ENCODE measurements around the gene CCDC80. TPM values are rescaled to one million over a fixed set of nuclear protein-coding genes. Genes with fewer than 3 reads are reported as not detected.

Gene CCDC80
- total RNA-seq, 2 experiments from 2014 or later: 0.59 to 0.63 TPM

DNA sequence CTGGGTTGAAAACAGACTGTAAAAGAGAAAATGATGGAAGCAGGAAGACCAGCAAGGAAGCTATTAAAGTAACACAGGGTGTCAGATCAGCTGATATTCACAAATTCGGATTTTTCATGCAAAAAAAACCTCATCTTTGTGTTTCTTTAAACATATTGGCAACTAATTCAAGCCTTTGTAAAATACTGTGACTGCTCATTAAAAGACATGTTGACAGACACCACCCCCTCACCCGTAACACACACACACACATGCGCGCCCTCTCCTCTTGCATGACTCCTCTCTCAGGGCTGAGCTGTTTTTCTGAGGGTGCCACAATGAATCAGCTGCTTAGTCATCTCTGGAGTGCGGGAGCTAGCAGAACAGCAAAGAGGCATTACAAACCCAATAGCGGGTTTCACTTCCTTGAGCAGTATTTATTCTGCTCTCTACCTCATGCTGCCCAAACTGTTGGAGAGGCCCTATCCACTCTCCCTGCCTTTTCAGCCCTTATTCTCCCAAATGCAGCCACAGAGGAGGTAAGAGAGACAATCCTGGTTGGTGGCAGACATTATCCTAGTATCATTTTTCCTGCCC, 35.8 kb upstream of the CCDC80 start:
- Histone ChIP-seq H3K79me2 (ENCODE audit: insufficient read depth, low read depth, low read length) (no peaks in the 10 kb centered on the region), H4K20me1 (ENCODE audit: insufficient read depth, low read length) (no peaks in the 10 kb centered on the region), H2AFZ (ENCODE audit: low read length) (peak overlapping the region; percentile 67; the same call in 1 of the 2 replicates), H3K36me3 (ENCODE audit: insufficient read depth, low read length) (no peaks in the 10 kb centered on the region), H3K27ac (ENCODE audit: low read depth, low read length, poor library complexity, severe bottlenecking) (no peak overlapping the region), H3K9me2 (ENCODE audit: insufficient read depth, low read length) (no peaks in the 10 kb centered on the region), H3K4me2 (ENCODE audit: low read length) (peak overlapping the region; percentile 43; the same call in 1 of the 2 replicates), H3K4me3 (ENCODE audit: low read depth, low read length, poor library complexity, severe bottlenecking) (no peak overlapping the region), H3K4me1 (ENCODE audit: insufficient read depth, low read length, poor library complexity, severe bottlenecking) (peaks cover 11% of the 10 kb centered on the region), H3K9me3 (ENCODE audit: low read length) (no peaks in the 10 kb centered on the region)
- peak; percentile 49 for DNase-seq (ENCODE audit: low spot score)
- POLR2A ChIA-PET: no interaction called here
- intact Hi-C loops (cut with micrococcal nuclease; ENCODE audit: unreplicated experiment): no loop called here
- BruUV-seq (replicated peaks): no TSS peak
- no peak for TF ChIP-seq EZH2phosphoT487 (IDR thresholded peaks at IDR 0.05; ENCODE audit: borderline replicate concordance, low read depth, low read length)
- TF ChIP-seq, protein P1, sequence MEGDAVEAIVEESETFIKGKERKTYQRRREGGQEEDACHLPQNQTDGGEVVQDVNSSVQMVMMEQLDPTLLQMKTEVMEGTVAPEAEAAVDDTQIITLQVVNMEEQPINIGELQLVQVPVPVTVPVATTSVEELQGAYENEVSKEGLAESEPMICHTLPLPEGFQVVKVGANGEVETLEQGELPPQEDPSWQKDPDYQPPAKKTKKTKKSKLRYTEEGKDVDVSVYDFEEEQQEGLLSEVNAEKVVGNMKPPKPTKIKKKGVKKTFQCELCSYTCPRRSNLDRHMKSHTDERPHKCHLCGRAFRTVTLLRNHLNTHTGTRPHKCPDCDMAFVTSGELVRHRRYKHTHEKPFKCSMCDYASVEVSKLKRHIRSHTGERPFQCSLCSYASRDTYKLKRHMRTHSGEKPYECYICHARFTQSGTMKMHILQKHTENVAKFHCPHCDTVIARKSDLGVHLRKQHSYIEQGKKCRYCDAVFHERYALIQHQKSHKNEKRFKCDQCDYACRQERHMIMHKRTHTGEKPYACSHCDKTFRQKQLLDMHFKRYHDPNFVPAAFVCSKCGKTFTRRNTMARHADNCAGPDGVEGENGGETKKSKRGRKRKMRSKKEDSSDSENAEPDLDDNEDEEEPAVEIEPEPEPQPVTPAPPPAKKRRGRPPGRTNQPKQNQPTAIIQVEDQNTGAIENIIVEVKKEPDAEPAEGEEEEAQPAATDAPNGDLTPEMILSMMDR (conservative IDR thresholded peaks at IDR 0.05; ENCODE audit: low read length): no peak
- CTCF ChIA-PET (ENCODE audit: unreplicated experiment): no interaction called here

DNA sequence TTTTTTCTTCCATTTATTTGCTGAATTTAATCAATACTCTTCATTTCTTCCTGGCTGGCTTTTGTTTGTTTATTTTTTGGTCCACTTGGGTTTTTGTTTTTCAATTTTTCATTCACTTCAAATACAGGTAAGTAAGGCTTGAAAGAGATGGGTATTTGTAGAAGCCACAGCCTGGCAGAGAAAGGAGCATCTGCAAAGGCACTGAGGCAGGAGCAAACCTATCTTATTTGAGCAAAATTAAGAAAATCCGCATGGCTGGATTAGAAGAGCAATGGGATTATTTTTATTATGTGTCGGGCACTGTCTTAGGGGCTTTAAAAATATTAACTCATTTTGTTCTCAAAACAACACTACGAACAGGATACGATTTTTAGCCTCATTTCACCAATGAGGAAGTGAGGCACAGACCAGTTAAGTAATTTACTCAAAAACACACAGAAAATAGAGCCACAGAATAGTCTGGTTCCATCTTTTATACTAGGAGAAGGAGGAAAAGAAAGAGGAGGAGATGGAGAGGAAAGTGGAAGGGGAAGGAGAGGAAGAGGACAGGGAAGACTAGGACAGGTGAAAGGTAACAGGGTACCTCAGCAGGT, 35.1 kb upstream of the CCDC80 start:
- no peak overlapping the region for H3K27ac ChIP-seq (ENCODE audit: low read depth, low read length, poor library complexity, severe bottlenecking)
- H4K20me1 ChIP-seq (ENCODE audit: insufficient read depth, low read length): no peaks in the 10 kb centered on the region
- CTCF ChIA-PET (ENCODE audit: unreplicated experiment): no interaction called here
- H3K79me2 ChIP-seq (ENCODE audit: insufficient read depth, low read depth, low read length): no peaks in the 10 kb centered on the region
- intact Hi-C loops (cut with micrococcal nuclease; ENCODE audit: unreplicated experiment): no loop called here
- POLR2A ChIA-PET: no interaction called here
- no peaks in the 10 kb centered on the region for H3K36me3 ChIP-seq (ENCODE audit: insufficient read depth, low read length)
- peak overlapping the region; percentile 43; the same call in 1 of the 2 replicates for H3K4me2 ChIP-seq (ENCODE audit: low read length)
- H2AFZ ChIP-seq (ENCODE audit: low read length): peak overlapping the region; percentile 67; the same call in 1 of the 2 replicates
- no TSS peak for BruUV-seq (replicated peaks)
- DNase-seq (ENCODE audit: low spot score): no peak
- TF ChIP-seq EZH2phosphoT487 (IDR thresholded peaks at IDR 0.05; ENCODE audit: borderline replicate concordance, low read depth, low read length): no peak
- TF ChIP-seq, protein P1 (conservative IDR thresholded peaks at IDR 0.05; ENCODE audit: low read length): no peak
- H3K4me1 ChIP-seq (ENCODE audit: insufficient read depth, low read length, poor library complexity, severe bottlenecking): peaks cover 11% of the 10 kb centered on the region
- no peak overlapping the region for H3K4me3 ChIP-seq (ENCODE audit: low read depth, low read length, poor library complexity, severe bottlenecking)
- no peaks in the 10 kb centered on the region for H3K9me2 ChIP-seq (ENCODE audit: insufficient read depth, low read length)
- H3K9me3 ChIP-seq (ENCODE audit: low read length): no peaks in the 10 kb centered on the region

DNA sequence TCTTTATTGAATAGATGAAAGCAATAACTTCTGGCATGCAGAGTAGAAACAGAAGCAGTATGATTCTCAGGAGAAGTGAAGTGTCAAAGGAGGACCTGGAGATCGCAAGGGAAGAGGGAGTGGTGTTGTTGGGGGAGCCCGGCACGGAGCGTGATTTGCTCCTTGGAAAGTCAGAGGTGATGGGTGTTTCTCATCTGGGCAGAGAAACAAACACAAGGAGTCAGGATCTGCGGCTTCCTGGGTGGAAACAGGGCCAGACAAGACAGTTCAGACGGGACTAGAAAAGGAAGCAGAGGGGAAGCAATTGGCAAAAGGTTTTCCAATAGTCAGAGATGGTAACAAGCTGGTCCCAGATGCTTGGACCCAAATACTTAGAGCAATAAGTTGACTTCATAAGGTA, 34.4 kb upstream of the CCDC80 start:
- CTCF ChIA-PET (ENCODE audit: unreplicated experiment): no interaction called here
- Histone ChIP-seq H3K4me3 (ENCODE audit: low read depth, low read length, poor library complexity, severe bottlenecking) (no peak overlapping the region), H3K79me2 (ENCODE audit: insufficient read depth, low read depth, low read length) (no peaks in the 10 kb centered on the region), H3K4me2 (ENCODE audit: low read length) (no peak overlapping the region), H3K4me1 (ENCODE audit: insufficient read depth, low read length, poor library complexity, severe bottlenecking) (peaks cover 11% of the 10 kb centered on the region), H4K20me1 (ENCODE audit: insufficient read depth, low read length) (no peaks in the 10 kb centered on the region), H2AFZ (ENCODE audit: low read length) (no peak overlapping the region), H3K36me3 (ENCODE audit: insufficient read depth, low read length) (no peaks in the 10 kb centered on the region), H3K9me3 (ENCODE audit: low read length) (no peaks in the 10 kb centered on the region), H3K9me2 (ENCODE audit: insufficient read depth, low read length) (no peaks in the 10 kb centered on the region), H3K27ac (ENCODE audit: low read depth, low read length, poor library complexity, severe bottlenecking) (no peak overlapping the region)
- TF ChIP-seq EZH2phosphoT487 (IDR thresholded peaks at IDR 0.05; ENCODE audit: borderline replicate concordance, low read depth, low read length): no peak
- TF ChIP-seq, protein P1 (conservative IDR thresholded peaks at IDR 0.05; ENCODE audit: low read length): no peak
- no TSS peak for BruUV-seq (replicated peaks)
- intact Hi-C loops (cut with micrococcal nuclease; ENCODE audit: unreplicated experiment): no loop called here
- DNase-seq (ENCODE audit: low spot score): no peak
- POLR2A ChIA-PET: interaction anchor here (0.6 kb wide), 1 partner anchor 326 kb away, joined by 3 read pairs; no protein-coding TSS in a partner anchor

Data from OCI-LY7 (cell line).